GM23338 (cell line): ENCODE measurements around the gene FOXL2NB. TPM values are rescaled to one million over a fixed set of nuclear protein-coding genes. Genes with fewer than 3 reads are reported as not detected.

Source experiments
- EZH2 ChIP-seq: fragments of 200-600 bp; sonication (generic); IDR thresholded peaks from one replicate; pipeline ENCODE4 v1.8.0; 2017; ENCODE audit warnings: antibody characterized with exemption, mild to moderate bottlenecking, low read depth; ENCODE audit not compliant: unreplicated experiment
- EZH2phosphoT487 ChIP-seq: fragments of 200-600 bp; sonication (generic); IDR thresholded peaks from one replicate; pipeline ENCODE4 v1.8.1; 2018; ENCODE audit warnings: antibody characterized with exemption; ENCODE audit not compliant: unreplicated experiment
- JUNB ChIP-seq: IDR thresholded peaks from one replicate; pipeline ENCODE4 v1.6.1; 2016; ENCODE audit warnings: antibody characterized with exemption; ENCODE audit not compliant: unreplicated experiment
- NANOG ChIP-seq: IDR thresholded peaks from 2 replicates; pipeline ENCODE4 v1.6.1; 2016; ENCODE audit warnings: antibody characterized with exemption, borderline replicate concordance
- POLR2AphosphoS5 ChIP-seq: IDR thresholded peaks from 2 replicates; pipeline ENCODE4 v1.6.1; 2016; ENCODE audit warnings: antibody characterized with exemption, low read depth
- STAT1 ChIP-seq: IDR thresholded peaks from one replicate; pipeline ENCODE4 v1.6.1; 2016; ENCODE audit warnings: antibody characterized with exemption; ENCODE audit not compliant: unreplicated experiment
- polyA plus RNA-seq: library from polyadenylated mRNA; unstranded; fragments of >200 nt; fragmentation: Nextera tagmentation; extraction: Ambion mirVana; gene quantifications from 2 replicates; pipeline ENCODE4 v1.2.1, GENCODE V29; 2016
- total RNA-seq: library from RNA; depleted of rRNA; stranded (reverse); fragments of >200 nt; shearing (Covaris generic); gene quantifications from 2 replicates; pipeline ENCODE4 v1.2.3, GENCODE V29; 2014
- TF ChIP-seq, protein P1 (sequence below): fragments of 250-450 bp; sonication (Bioruptor Pico); IDR thresholded peaks from 2 replicates; pipeline ENCODE4 v1.5.0; 2020; ENCODE audit warnings: mild to moderate bottlenecking, moderate library complexity
- TF ChIP-seq, protein P2 (sequence below): IDR thresholded peaks from 2 replicates; pipeline ENCODE4 v1.6.1; 2016; ENCODE audit warnings: antibody characterized with exemption
- TF ChIP-seq, protein P3 (sequence below), 2 experiments: fragments of 200-600 bp in 1 of 2; sonication (generic) in 1 of 2; conservative IDR thresholded peaks; 2 replicates each; pipeline versions ENCODE4 v1.5.1 to v1.6.1; 2016 to 2017; ENCODE audit warnings: antibody characterized with exemption in 2 of 2, low read depth in 2 of 2, mild to moderate bottlenecking in 2 of 2, moderate library complexity in 1 of 2

Gene FOXL2NB
- total and polyA plus RNA-seq, 2 experiments from 2014 or later: 11.2 to 15.6 TPM

- TF ChIP-seq, protein P1, sequence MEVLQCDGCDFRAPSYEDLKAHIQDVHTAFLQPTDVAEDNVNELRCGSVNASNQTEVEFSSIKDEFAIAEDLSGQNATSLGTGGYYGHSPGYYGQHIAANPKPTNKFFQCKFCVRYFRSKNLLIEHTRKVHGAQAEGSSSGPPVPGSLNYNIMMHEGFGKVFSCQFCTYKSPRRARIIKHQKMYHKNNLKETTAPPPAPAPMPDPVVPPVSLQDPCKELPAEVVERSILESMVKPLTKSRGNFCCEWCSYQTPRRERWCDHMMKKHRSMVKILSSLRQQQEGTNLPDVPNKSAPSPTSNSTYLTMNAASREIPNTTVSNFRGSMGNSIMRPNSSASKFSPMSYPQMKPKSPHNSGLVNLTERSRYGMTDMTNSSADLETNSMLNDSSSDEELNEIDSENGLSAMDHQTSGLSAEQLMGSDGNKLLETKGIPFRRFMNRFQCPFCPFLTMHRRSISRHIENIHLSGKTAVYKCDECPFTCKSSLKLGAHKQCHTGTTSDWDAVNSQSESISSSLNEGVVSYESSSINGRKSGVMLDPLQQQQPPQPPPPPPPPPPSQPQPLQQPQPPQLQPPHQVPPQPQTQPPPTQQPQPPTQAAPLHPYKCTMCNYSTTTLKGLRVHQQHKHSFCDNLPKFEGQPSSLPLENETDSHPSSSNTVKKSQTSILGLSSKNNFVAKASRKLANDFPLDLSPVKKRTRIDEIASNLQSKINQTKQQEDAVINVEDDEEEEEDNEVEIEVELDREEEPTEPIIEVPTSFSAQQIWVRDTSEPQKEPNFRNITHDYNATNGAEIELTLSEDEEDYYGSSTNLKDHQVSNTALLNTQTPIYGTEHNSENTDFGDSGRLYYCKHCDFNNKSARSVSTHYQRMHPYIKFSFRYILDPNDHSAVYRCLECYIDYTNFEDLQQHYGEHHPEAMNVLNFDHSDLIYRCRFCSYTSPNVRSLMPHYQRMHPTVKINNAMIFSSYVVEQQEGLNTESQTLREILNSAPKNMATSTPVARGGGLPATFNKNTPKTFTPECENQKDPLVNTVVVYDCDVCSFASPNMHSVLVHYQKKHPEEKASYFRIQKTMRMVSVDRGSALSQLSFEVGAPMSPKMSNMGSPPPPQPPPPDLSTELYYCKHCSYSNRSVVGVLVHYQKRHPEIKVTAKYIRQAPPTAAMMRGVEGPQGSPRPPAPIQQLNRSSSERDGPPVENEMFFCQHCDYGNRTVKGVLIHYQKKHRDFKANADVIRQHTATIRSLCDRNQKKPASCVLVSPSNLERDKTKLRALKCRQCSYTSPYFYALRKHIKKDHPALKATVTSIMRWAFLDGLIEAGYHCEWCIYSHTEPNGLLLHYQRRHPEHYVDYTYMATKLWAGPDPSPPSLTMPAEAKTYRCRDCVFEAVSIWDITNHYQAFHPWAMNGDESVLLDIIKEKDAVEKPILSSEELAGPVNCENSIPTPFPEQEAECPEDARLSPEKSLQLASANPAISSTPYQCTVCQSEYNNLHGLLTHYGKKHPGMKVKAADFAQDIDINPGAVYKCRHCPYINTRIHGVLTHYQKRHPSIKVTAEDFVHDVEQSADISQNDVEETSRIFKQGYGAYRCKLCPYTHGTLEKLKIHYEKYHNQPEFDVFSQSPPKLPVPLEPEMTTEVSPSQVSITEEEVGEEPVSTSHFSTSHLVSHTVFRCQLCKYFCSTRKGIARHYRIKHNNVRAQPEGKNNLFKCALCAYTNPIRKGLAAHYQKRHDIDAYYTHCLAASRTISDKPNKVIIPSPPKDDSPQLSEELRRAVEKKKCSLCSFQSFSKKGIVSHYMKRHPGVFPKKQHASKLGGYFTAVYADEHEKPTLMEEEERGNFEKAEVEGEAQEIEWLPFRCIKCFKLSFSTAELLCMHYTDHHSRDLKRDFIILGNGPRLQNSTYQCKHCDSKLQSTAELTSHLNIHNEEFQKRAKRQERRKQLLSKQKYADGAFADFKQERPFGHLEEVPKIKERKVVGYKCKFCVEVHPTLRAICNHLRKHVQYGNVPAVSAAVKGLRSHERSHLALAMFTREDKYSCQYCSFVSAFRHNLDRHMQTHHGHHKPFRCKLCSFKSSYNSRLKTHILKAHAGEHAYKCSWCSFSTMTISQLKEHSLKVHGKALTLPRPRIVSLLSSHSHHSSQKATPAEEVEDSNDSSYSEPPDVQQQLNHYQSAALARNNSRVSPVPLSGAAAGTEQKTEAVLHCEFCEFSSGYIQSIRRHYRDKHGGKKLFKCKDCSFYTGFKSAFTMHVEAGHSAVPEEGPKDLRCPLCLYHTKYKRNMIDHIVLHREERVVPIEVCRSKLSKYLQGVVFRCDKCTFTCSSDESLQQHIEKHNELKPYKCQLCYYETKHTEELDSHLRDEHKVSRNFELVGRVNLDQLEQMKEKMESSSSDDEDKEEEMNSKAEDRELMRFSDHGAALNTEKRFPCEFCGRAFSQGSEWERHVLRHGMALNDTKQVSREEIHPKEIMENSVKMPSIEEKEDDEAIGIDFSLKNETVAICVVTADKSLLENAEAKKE (CRISPR knock-in tag): no peak
- TF ChIP-seq, protein P2, sequence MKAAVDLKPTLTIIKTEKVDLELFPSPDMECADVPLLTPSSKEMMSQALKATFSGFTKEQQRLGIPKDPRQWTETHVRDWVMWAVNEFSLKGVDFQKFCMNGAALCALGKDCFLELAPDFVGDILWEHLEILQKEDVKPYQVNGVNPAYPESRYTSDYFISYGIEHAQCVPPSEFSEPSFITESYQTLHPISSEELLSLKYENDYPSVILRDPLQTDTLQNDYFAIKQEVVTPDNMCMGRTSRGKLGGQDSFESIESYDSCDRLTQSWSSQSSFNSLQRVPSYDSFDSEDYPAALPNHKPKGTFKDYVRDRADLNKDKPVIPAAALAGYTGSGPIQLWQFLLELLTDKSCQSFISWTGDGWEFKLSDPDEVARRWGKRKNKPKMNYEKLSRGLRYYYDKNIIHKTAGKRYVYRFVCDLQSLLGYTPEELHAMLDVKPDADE: no peak
- TF ChIP-seq POLR2AphosphoS5 (no peak; the same call in 1 of the 2 replicates), NANOG (no peak), EZH2phosphoT487 (peak; percentile 90), JUNB (no peak), STAT1 (no peak), EZH2 (peak; percentile 89)
- TF ChIP-seq, protein P3, sequence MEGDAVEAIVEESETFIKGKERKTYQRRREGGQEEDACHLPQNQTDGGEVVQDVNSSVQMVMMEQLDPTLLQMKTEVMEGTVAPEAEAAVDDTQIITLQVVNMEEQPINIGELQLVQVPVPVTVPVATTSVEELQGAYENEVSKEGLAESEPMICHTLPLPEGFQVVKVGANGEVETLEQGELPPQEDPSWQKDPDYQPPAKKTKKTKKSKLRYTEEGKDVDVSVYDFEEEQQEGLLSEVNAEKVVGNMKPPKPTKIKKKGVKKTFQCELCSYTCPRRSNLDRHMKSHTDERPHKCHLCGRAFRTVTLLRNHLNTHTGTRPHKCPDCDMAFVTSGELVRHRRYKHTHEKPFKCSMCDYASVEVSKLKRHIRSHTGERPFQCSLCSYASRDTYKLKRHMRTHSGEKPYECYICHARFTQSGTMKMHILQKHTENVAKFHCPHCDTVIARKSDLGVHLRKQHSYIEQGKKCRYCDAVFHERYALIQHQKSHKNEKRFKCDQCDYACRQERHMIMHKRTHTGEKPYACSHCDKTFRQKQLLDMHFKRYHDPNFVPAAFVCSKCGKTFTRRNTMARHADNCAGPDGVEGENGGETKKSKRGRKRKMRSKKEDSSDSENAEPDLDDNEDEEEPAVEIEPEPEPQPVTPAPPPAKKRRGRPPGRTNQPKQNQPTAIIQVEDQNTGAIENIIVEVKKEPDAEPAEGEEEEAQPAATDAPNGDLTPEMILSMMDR (conservative IDR thresholded peaks at IDR 0.05; ENCODE audit: low read depth in 2 of 2): no peak
Observed at GRCh38 chr3:138944929-138945708, 1.9 kb upstream of the FOXL2NB start (continued).
